Type B pancreatic cell (in vitro differentiated cells): ENCODE data around the gene TNNT1. TPM values are rescaled to one million over a fixed set of nuclear protein-coding genes. Genes with fewer than 3 reads are reported as not detected.

Source experiments
- DNase-seq: peaks from one replicate; pipeline ENCODE4 v3.0.0; 2021; ENCODE audit warnings: mixed read lengths; ENCODE audit not compliant: unreplicated experiment; ENCODE audit errors: extremely low spot score
- H3K27ac Mint-ChIP-seq: 2 replicates; pipeline ENCODE4 v1.8.0; 2021; ENCODE audit warnings: mild to moderate bottlenecking, mixed read lengths
- H3K27me3 Mint-ChIP-seq: 2 replicates; pipeline ENCODE4 v1.8.0; 2021; ENCODE audit warnings: mixed read lengths
- H3K36me3 Mint-ChIP-seq: 2 replicates; pipeline ENCODE4 v1.8.0; 2021; ENCODE audit warnings: mixed read lengths
- H3K4me1 Mint-ChIP-seq: one replicate; pipeline ENCODE4 v1.8.0; 2021; ENCODE audit warnings: mixed read lengths; ENCODE audit not compliant: unreplicated experiment
- H3K4me3 Mint-ChIP-seq: 2 replicates; pipeline ENCODE4 v1.8.0; 2021; ENCODE audit warnings: mild to moderate bottlenecking, mixed read lengths
- H3K9me3 Mint-ChIP-seq: 2 replicates; pipeline ENCODE4 v1.8.0; 2021; ENCODE audit warnings: mixed read lengths
- total RNA-seq: library from RNA; stranded (reverse); gene quantifications from 2 replicates; pipeline ENCODE4 v1.2.1, GENCODE V29; 2021; ENCODE audit warnings: low replicate concordance
- TF ChIP-seq, protein P1 (sequence below): fragments of 200-600 bp; sonication (generic); conservative IDR thresholded peaks from 2 replicates; pipeline ENCODE4 v1.5.0; 2021; ENCODE audit warnings: antibody characterized with exemption, mild to moderate bottlenecking

Gene TNNT1
- total RNA-seq, 1 donor from 2014 or later = 27.6 TPM

GRCh38 chr19:55101261-55101660, 47.7 kb downstream of the TNNT1 start:
- Mint-ChIP-seq H3K36me3 (peaks cover 22% of the 10 kb centered on the region), H3K27me3 (no peaks in the 10 kb centered on the region), H3K27ac (no peak overlapping the region), H3K4me3 (no peak overlapping the region), H3K4me1 (peaks cover 8% of the 10 kb centered on the region), H3K9me3 (no peaks in the 10 kb centered on the region)
- peak; percentile 62 for DNase-seq
- TF ChIP-seq, protein P1, sequence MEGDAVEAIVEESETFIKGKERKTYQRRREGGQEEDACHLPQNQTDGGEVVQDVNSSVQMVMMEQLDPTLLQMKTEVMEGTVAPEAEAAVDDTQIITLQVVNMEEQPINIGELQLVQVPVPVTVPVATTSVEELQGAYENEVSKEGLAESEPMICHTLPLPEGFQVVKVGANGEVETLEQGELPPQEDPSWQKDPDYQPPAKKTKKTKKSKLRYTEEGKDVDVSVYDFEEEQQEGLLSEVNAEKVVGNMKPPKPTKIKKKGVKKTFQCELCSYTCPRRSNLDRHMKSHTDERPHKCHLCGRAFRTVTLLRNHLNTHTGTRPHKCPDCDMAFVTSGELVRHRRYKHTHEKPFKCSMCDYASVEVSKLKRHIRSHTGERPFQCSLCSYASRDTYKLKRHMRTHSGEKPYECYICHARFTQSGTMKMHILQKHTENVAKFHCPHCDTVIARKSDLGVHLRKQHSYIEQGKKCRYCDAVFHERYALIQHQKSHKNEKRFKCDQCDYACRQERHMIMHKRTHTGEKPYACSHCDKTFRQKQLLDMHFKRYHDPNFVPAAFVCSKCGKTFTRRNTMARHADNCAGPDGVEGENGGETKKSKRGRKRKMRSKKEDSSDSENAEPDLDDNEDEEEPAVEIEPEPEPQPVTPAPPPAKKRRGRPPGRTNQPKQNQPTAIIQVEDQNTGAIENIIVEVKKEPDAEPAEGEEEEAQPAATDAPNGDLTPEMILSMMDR = no peak

DNA sequence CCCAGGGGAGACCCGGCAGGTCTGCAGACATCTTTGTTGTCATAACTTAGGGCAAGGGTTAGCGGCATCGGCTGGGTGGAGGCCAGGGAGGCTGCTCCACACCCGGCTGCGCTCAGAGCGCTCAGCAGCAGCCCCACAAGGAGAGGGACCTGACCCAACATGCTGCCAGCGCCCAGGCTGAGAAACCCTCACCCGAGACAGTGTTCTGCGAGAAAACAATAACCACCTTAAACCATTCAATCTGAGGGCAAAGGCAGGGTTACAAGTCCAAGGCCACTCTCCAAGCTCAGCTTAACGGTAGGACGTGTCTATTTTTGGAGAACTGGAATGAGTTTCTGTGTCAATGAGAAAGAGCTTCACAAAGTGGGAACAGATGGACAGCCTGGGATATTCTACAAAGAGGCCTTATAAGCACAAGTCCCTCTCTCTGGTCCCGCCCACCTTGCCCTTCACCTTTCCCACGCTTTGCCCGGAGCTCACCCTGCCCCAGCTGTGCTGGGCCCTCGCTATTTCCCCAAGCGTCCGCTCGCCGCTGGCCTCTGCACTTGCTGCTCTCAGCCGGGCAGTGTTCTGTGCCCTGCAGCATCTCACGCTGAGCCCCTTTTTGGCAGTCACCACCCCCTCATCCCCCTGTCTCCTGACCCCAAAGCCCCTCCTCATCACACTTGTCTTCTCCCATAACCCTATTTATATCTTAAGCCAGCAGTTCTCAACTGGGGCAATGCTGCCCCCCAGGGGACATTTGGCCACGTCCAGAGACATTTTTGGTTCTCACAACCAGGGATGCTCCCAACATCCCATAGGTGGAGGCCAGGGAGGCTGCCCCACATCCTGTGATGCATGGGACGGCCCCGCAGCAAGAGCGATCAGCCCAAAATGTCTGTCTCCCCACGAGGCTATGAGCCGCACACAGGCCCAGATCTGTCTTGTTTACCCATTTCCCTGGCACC, 49.2 kb downstream of the TNNT1 start:
- Mint-ChIP-seq H3K4me1 (peaks cover 8% of the 10 kb centered on the region), H3K36me3 (peaks cover 17% of the 10 kb centered on the region), H3K27ac (no peak overlapping the region), H3K9me3 (no peaks in the 10 kb centered on the region), H3K4me3 (no peak overlapping the region), H3K27me3 (no peaks in the 10 kb centered on the region)
- DNase-seq = no peak
- TF ChIP-seq, protein P1 = peak; percentile 56

DNA sequence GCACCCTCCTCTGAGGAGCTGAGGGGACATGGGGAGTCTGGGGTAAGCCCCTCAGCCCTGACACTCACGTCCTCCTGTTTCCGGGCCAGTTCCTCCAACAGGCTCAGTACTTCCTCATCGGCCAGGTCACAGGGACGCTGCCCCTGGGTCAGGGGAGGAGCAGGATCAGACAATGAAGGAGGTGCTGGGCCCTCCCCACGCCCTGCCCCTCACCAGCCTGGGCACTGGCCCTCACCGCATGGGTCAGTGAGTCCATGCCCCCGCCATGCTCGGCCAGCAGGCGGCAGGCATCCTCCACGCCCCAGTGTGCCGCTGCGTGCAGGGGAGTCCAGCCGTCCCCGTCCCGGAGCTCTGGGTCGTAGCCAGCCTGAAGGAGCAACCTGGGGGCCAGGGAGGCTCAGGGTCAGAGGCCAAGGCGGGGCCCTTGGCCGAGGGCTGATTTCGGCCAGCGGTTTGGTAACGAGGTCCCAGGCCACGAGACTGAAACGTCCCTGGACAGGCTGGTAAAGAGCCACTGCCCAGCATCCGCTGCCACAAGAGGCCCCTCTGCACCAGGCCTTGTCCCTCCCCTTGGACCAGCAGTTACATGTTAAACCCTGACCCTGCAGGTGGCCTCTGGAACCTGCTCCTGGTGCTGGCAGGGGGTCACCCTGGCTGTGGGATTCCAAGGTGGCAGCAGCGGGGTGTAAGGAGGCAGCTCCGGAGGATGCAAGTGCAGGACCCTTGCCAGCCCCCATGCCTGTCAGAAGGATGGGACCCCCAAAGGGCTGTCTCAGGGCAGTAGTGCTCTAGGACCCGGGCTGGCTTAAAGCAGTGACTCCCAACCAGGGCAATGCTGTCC, 50.1 kb downstream of the TNNT1 start:
- Mint-ChIP-seq H3K36me3 (peaks cover 17% of the 10 kb centered on the region), H3K9me3 (no peaks in the 10 kb centered on the region), H3K4me1 (peaks cover 8% of the 10 kb centered on the region), H3K27ac (no peak overlapping the region), H3K4me3 (no peak overlapping the region), H3K27me3 (no peaks in the 10 kb centered on the region)
- TF ChIP-seq, protein P1 = peak; percentile 36
- no peak for DNase-seq

DNA sequence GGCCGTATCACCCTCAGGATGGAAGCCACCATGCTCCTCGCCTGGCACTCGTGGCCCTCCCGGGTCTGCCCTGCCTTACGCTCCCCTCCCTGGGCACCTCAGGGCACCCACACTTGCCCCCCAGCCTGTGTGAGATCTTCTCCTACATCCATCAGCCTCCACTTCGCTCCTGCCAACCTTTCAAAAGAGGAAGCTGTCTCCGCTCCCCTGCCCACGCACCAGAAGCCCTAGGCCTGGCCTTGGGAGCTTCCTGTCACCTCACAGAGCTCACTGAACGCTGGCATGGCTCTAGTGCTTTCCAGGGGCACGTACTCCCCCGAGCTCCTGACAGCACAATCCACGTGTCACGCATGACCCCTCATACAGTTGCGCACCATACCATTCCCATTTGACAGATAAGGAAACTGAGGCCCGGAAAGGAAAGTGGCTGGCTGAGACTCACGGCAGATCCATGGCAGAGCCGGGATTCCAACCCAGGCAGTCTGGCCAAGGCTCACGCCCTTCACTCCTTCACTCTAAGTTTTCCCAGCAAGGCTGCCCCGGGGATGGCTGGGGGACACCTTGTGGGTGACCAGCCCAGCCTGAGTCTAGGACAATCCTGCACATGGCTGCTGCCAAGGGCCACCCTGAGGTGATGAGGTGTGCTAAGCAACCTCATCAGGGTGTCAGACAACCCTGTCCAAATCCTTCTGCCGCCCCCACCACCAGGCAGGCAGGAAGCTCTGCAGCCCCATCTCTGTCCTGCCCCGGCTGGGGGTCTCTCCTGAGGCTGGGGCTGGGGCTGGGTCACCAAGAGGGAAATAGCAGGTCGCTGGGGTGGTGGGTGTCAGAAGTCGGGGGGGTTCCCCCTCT, 50.9 kb downstream of the TNNT1 start:
- H3K27me3 Mint-ChIP-seq = no peaks in the 10 kb centered on the region
- H3K36me3 Mint-ChIP-seq = peaks cover 14% of the 10 kb centered on the region
- TF ChIP-seq, protein P1 = no peak
- no peak overlapping the region for H3K4me3 Mint-ChIP-seq
- H3K27ac Mint-ChIP-seq = peak overlapping the region; percentile 39
- no peaks in the 10 kb centered on the region for H3K9me3 Mint-ChIP-seq
- H3K4me1 Mint-ChIP-seq = peaks cover 8% of the 10 kb centered on the region
- DNase-seq = no peak
